Astrocyte (in vitro differentiated cells and primary cell): ENCODE results near the gene GSPT1. TPM values are rescaled to one million over a fixed set of nuclear protein-coding genes. Genes with fewer than 3 reads are reported as not detected.

Experiments
- DNase-seq: peaks from one replicate; pipeline ENCODE4 v3.0.0-alpha.2; 2010; ENCODE audit warnings: low read depth
- FAIRE-seq: peaks from 2 replicates; lab custom pipeline; 2011; peaks lifted over from hg19 to GRCh38; lab: Jason Lieb, UNC
- H2AFZ ChIP-seq: 2 replicates; pipeline ENCODE4 v1.6.0; 2012; ENCODE audit warnings: low read depth, low read length, inconsistent platforms
- H3K27ac ChIP-seq: 2 replicates; pipeline ENCODE4 v1.5.1; 2011; ENCODE audit warnings: low read depth, low read length, inconsistent platforms
- H3K27me3 ChIP-seq: 2 replicates; pipeline ENCODE4 v1.6.0; 2011; ENCODE audit warnings: low read length, inconsistent platforms; ENCODE audit not compliant: insufficient read depth
- H3K36me3 ChIP-seq: 2 replicates; pipeline ENCODE4 v1.5.1; 2011; ENCODE audit warnings: low read length, inconsistent platforms; ENCODE audit not compliant: insufficient read depth
- H3K4me1 ChIP-seq: 2 replicates; pipeline ENCODE4 v1.5.1; 2011; ENCODE audit warnings: low read length, inconsistent platforms; ENCODE audit not compliant: insufficient read depth
- H3K4me2 ChIP-seq: 2 replicates; pipeline ENCODE4 v1.6.0; 2012; ENCODE audit warnings: low read length, inconsistent platforms
- H3K4me3 ChIP-seq: 2 replicates; pipeline ENCODE4 v1.5.1; 2011; ENCODE audit warnings: low read depth, mild to moderate bottlenecking, low read length, inconsistent platforms; ENCODE audit not compliant: insufficient read depth
- H3K79me2 ChIP-seq: 2 replicates; pipeline ENCODE4 v1.6.0; 2012; ENCODE audit warnings: mild to moderate bottlenecking, low read length, inconsistent platforms; ENCODE audit not compliant: insufficient read depth
- H3K9ac ChIP-seq: 2 replicates; pipeline ENCODE4 v1.6.0; 2012; ENCODE audit warnings: mild to moderate bottlenecking, low read length, inconsistent platforms
- H3K9me3 ChIP-seq: 2 replicates; pipeline ENCODE4 v1.5.1; 2012; ENCODE audit warnings: low read depth, mild to moderate bottlenecking, low read length, inconsistent platforms; ENCODE audit not compliant: insufficient read depth
- H4K20me1 ChIP-seq: 2 replicates; pipeline ENCODE4 v1.6.0; 2012; ENCODE audit warnings: low read length, inconsistent platforms; ENCODE audit not compliant: insufficient read depth
- H3K27ac Mint-ChIP-seq: one replicate; pipeline ENCODE4 v1.8.0; 2021; ENCODE audit warnings: mild to moderate bottlenecking, mixed read lengths; ENCODE audit not compliant: unreplicated experiment
- H3K27me3 Mint-ChIP-seq: one replicate; pipeline ENCODE4 v1.8.0; 2021; ENCODE audit warnings: low read depth, mixed read lengths; ENCODE audit not compliant: unreplicated experiment
- H3K36me3 Mint-ChIP-seq: one replicate; pipeline ENCODE4 v1.8.0; 2021; ENCODE audit warnings: low read depth, mixed read lengths; ENCODE audit not compliant: unreplicated experiment
- H3K4me1 Mint-ChIP-seq: one replicate; pipeline ENCODE4 v1.8.0; 2021; ENCODE audit warnings: low read depth, mixed read lengths; ENCODE audit not compliant: unreplicated experiment
- H3K4me3 Mint-ChIP-seq: one replicate; pipeline ENCODE4 v1.8.0; 2021; ENCODE audit warnings: mild to moderate bottlenecking, moderate library complexity, mixed read lengths; ENCODE audit not compliant: unreplicated experiment
- H3K9me3 Mint-ChIP-seq: one replicate; pipeline ENCODE4 v1.8.0; 2021; ENCODE audit warnings: mild to moderate bottlenecking, mixed read lengths; ENCODE audit not compliant: unreplicated experiment
- EZH2 ChIP-seq: IDR thresholded peaks from 2 replicates; pipeline ENCODE4 v1.6.1; 2012; ENCODE audit warnings: mild to moderate bottlenecking, low read length, inconsistent platforms; ENCODE audit not compliant: insufficient read depth
- total RNA-seq: library from RNA; stranded (reverse); gene quantifications from 2 replicates; pipeline ENCODE4 v1.2.1, GENCODE V29; 2021
- TF ChIP-seq, protein P1 (sequence below): IDR thresholded peaks from 2 replicates; pipeline ENCODE4 v1.5.1; 2011; ENCODE audit warnings: low read depth, mild to moderate bottlenecking, inconsistent platforms, low read length, moderate library complexity; ENCODE audit not compliant: insufficient read depth

Gene GSPT1
- total RNA-seq, 1 donor from 2014 or later, result 173 TPM

DNA sequence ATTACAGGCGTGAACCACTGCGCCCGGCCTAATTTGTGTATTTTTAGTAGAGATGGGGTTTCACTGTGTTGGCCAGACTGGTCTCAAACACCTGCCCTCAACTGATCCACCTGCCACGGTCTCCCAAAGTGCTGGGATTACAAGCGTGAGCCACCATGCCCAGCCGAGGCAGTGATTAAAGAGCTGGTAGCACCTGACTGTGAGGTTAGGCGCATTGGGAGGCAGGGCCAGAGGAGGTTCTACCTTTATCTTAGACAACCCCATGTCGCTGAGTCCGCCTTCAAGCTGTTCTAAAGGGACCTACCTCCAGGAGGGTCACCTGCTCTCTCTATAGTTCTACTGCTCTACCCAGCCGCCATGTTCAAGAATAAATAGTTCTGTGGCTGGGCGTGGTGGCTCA lies 72.5 kb downstream of the GSPT1 start:
- Mint-ChIP-seq H3K27ac (no peak overlapping the region), H3K27me3 (no peaks in the 10 kb centered on the region), H3K36me3 (peaks cover 21% of the 10 kb centered on the region), H3K4me1 (peaks cover 2% of the 10 kb centered on the region), H3K9me3 (no peaks in the 10 kb centered on the region), H3K4me3 (no peak overlapping the region)
- no peak for DNase-seq
- peaks cover 41% of the 10 kb centered on the region for H4K20me1 ChIP-seq
- H3K27me3 ChIP-seq, result no peaks in the 10 kb centered on the region
- no peak overlapping the region for H3K9ac ChIP-seq
- H3K36me3 ChIP-seq, result peaks cover 84% of the 10 kb centered on the region
- peaks cover 49% of the 10 kb centered on the region for H3K79me2 ChIP-seq
- H3K4me3 ChIP-seq, result no peak overlapping the region
- H3K27ac ChIP-seq, result no peak overlapping the region
- H3K4me1 ChIP-seq, result no peaks in the 10 kb centered on the region
- no peak for FAIRE-seq
- no peak overlapping the region for H3K4me2 ChIP-seq
- TF ChIP-seq, protein P1, sequence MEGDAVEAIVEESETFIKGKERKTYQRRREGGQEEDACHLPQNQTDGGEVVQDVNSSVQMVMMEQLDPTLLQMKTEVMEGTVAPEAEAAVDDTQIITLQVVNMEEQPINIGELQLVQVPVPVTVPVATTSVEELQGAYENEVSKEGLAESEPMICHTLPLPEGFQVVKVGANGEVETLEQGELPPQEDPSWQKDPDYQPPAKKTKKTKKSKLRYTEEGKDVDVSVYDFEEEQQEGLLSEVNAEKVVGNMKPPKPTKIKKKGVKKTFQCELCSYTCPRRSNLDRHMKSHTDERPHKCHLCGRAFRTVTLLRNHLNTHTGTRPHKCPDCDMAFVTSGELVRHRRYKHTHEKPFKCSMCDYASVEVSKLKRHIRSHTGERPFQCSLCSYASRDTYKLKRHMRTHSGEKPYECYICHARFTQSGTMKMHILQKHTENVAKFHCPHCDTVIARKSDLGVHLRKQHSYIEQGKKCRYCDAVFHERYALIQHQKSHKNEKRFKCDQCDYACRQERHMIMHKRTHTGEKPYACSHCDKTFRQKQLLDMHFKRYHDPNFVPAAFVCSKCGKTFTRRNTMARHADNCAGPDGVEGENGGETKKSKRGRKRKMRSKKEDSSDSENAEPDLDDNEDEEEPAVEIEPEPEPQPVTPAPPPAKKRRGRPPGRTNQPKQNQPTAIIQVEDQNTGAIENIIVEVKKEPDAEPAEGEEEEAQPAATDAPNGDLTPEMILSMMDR, result no peak
- TF ChIP-seq EZH2, result no peak
- H3K9me3 ChIP-seq, result no peaks in the 10 kb centered on the region
- no peak overlapping the region for H2AFZ ChIP-seq

DNA sequence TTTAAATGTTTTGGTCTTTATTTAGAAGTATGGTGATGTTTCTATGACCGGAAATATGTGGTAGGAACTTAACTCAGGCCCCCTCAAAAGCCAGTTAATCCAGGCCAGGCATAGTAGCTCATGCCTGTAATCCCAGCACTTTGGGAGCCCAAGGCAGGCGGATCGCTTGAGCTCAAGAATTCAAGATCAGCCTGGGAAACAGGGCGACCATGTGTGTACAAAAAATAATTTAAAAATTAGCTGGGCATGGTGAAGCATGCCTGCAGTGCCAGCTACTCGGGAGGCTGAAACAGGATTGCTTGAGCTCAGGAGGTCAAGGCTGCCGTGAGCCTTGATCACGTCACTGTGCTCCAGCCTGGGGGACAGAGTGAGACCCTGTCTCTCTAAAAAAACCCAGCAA lies 74.7 kb downstream of the GSPT1 start:
- Histone ChIP-seq H3K79me2 (peaks cover 28% of the 10 kb centered on the region), H3K9ac (no peak overlapping the region), H2AFZ (no peak overlapping the region), H3K36me3 (peaks cover 76% of the 10 kb centered on the region), H4K20me1 (peaks cover 41% of the 10 kb centered on the region), H3K4me2 (no peak overlapping the region), H3K27ac (no peak overlapping the region), H3K4me1 (peaks cover 12% of the 10 kb centered on the region), H3K4me3 (no peak overlapping the region), H3K27me3 (no peaks in the 10 kb centered on the region), H3K9me3 (no peaks in the 10 kb centered on the region)
- H3K36me3 Mint-ChIP-seq, result peaks cover 28% of the 10 kb centered on the region
- H3K27ac Mint-ChIP-seq, result no peak overlapping the region
- TF ChIP-seq, protein P1, result no peak
- no peak for TF ChIP-seq EZH2
- no peaks in the 10 kb centered on the region for H3K27me3 Mint-ChIP-seq
- H3K4me1 Mint-ChIP-seq, result peaks cover 11% of the 10 kb centered on the region
- DNase-seq (no peak), FAIRE-seq (no peak)
- no peaks in the 10 kb centered on the region for H3K9me3 Mint-ChIP-seq
- H3K4me3 Mint-ChIP-seq, result no peak overlapping the region

DNA sequence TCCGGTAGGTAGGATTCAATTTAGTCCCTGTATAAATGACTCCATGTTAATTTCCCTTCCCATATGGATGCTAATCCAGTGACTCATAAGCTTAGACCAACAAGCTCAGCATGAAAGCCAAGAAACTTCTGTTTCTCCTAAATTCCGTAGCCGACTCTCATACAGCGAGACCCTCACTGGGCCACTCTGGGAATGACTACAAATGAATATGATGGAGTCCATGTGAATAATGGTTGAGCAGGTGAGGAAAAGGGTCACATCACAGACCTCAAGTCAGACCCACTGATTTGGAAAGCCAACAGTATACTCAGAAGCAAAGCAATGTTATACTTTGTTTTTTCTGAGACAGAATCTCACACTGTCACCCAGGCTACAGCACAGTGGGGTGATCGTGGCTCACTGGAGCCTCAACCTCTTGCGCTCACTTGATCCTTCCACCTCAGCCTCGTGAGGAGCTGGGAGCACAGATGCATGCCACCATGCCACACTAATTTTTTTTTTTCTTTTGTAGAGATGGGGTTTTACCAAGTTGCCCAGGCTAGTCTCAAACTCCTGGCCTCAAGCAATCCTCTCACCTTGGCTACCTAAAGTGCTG lies 79.0 kb downstream of the GSPT1 start:
- DNase-seq (peak; percentile 92), FAIRE-seq (no peak)
- Histone ChIP-seq H3K27me3 (no peaks in the 10 kb centered on the region), H3K9me3 (no peaks in the 10 kb centered on the region), H3K4me3 (no peak overlapping the region), H3K36me3 (peaks cover 45% of the 10 kb centered on the region), H3K4me2 (peak overlapping the region; percentile 73), H3K79me2 (peaks cover 2% of the 10 kb centered on the region), H3K9ac (peak overlapping the region; percentile 63), H4K20me1 (peaks cover 18% of the 10 kb centered on the region), H3K27ac (peak overlapping the region; percentile 86), H3K4me1 (peaks cover 15% of the 10 kb centered on the region), H2AFZ (no peak overlapping the region)
- Mint-ChIP-seq H3K9me3 (no peaks in the 10 kb centered on the region), H3K36me3 (peaks cover 22% of the 10 kb centered on the region), H3K4me1 (peaks cover 20% of the 10 kb centered on the region), H3K4me3 (peak overlapping the region; percentile 14), H3K27ac (peak overlapping the region; percentile 94), H3K27me3 (no peaks in the 10 kb centered on the region)
- no peak for TF ChIP-seq EZH2
- TF ChIP-seq, protein P1, result no peak
